SK-MEL-5 (cell line): ENCODE results near the gene CHMP5. TPM values are rescaled to one million over a fixed set of nuclear protein-coding genes. Genes with fewer than 3 reads are reported as not detected.
"Not testable (repeated sequence)": the region's sequence is repeated elsewhere in the genome, so short reads cannot be mapped to it uniquely, and the experiment has no call there.

Source experiments
- DNase-seq: peaks from one replicate; pipeline ENCODE4 v3.0.0-alpha.2; 2016; ENCODE audit warnings: low read depth, low spot score
- in situ Hi-C: cut with HindIII; loops from 2 replicates; pipeline ENCODE4 v1.10.0; 2016; ENCODE audit warnings: low sequenced_read_pairs, high pct_unique_total_duplicates, low pct_unique_long_range_greater_than_20kb
- total RNA-seq: library from RNA; depleted of rRNA; stranded (reverse); fragments of >200 nt; shearing (Covaris generic); gene quantifications from 2 replicates; pipeline ENCODE4 v1.2.3, GENCODE V29; 2014

CHMP5 gene
- total RNA-seq, 1 experiment from 2014 or later = 106 TPM

GRCh38 chr9:33294670-33295432, 30.0 kb downstream of the CHMP5 start:
- DNase-seq = no peak
- in situ Hi-C loops = no loop called here

DNA sequence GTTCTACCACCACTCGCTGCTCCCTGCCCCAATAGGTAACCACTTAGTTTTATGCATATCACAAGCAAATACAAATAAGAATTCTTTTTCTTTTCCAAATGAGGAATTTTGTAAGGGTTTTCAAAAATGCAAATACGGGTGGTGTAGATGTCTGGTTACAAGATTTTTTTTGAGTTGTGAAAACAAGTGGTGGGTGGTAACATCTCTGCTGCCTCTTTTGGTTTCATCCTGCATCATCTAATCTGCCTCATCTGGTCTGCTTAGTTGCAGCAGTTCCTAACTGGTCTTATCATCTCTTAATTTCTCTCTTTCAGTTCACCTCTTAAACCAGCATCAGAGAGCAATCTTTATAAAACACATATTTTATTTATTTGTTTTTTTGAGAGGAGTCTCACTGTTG, 30.7 kb downstream of the CHMP5 start:
- DNase-seq = no peak

GRCh38 chr9:33297432-33297831, 32.6 kb downstream of the CHMP5 start:
- peak; percentile 14 for DNase-seq
- in situ Hi-C loops = no loop called here

More for the DNA sequence above, 30.7 kb downstream of the CHMP5 start:
- in situ Hi-C loops = no loop called here

- DNase-seq = no peak
- in situ Hi-C loops = no loop called here
These were observed 35.7 kb downstream of the CHMP5 start for GRCh38 chr9:33300546-33300945.

GRCh38 chr9:33304362-33304761, 39.5 kb downstream of the CHMP5 start:
- DNase-seq = no peak
- in situ Hi-C loops = no loop called here

DNA sequence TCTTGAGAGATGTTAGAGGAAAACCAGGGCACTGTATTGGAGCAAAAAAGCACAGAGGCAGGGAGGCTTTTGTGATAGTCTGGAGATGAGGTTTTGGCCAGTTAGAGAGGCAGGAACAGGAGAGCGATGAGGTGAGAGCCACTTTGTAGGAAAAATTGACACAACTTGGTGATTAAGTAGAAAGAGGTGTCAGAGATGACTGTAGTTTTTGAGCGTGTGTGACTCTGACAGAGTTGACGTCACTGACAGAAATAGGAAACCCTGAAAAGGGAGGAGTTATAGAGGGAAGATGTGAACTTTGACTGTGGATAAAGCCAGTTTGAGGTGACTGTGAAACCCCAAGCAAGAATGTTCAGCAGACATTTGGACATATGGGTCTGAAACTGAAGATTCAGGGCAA, 41.2 kb downstream of the CHMP5 start:
- in situ Hi-C loops = no loop called here
- DNase-seq = no peak

GRCh38 chr9:33307067-33307466, 42.2 kb downstream of the CHMP5 start:
- in situ Hi-C loops = no loop called here
- DNase-seq = no peak

DNA sequence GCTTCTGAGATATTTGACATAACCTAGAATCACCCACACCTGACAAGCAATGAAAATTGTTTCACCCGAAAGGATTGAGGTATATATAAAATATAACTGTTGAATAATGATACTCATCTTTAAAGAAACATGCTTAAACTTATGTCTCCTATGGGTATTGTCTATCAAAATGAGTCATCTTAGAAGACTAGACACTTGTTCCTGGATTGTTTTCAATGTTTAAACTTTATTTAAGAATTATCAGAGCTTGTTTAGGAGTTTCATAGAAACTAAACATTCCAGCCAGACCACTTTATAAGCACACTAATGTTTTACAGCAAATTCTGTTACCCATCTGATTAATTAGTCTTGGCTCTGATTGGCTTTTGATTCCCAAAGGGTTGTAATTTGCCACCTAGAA, 45.1 kb downstream of the CHMP5 start:
- in situ Hi-C loops = no loop called here
- DNase-seq = no peak

GRCh38 chr9:33310748-33311147, 45.9 kb downstream of the CHMP5 start:
- no peak for DNase-seq
- in situ Hi-C loops = no loop called here

GRCh38 chr9:33311953-33312352, 47.1 kb downstream of the CHMP5 start:
- in situ Hi-C loops = no loop called here
- DNase-seq = no peak

DNA sequence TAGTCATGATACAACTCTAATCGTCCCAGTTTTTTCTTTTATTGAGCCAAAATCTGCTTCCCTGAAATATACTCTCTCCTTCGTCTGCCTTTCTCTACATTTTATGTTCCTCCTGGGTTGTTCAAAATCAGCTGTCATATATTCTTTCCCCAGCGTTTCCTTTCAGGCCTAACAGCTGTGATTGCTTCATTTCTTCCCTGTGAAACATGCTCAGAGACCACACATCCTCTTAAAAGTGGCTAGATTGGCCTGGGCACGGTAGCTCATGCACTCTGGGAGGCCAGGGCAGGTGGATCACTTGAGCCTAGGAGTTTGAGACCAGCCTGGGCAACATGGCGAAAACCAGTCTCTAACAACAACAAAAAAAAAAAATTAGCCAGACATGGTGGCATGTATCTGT, 50.5 kb downstream of the CHMP5 start:
- DNase-seq = no peak
- in situ Hi-C loops = no loop called here

GRCh38 chr9:33317136-33317535, 52.3 kb downstream of the CHMP5 start:
- DNase-seq, in situ Hi-C loops: not testable (repeated sequence)

DNA sequence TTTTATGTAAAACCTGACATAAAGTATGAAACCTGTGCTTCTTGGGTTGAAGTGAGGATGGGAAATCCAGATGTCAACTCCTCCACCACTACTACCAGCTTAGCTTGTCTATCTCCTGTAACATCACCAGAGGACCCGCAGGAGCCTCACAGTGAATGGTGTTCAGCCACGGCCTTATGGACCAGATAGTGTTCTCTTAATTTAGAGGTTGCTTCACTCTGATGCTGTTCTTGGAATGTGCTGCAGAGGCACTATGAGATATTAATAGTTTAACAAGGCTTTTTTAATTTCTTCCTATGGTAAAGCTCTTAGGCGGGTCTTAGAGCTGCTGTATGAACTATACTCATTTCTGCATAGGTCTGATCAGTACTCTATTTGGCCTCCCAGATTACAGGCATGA, 53.4 kb downstream of the CHMP5 start:
- DNase-seq = no peak
- in situ Hi-C loops = no loop called here

- no peak for DNase-seq
- in situ Hi-C loops = no loop called here
These were observed 53.9 kb downstream of the CHMP5 start for GRCh38 chr9:33318781-33319180.

DNA sequence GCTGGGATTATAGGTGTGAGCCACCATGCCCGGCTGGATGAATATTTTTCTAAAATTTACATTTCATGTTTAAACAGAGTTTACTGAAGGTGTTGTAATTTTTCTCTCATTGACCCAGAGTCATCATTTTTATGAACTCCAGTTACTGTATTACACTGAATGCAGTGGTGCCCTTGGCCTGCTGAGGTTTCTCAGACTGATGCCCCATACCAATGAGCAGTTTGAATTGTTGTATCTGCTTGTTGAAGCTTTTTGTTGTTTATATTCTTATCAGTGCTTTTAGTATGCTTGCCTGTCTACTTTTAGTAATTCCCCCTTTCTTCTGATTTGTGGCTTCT, 55.4 kb downstream of the CHMP5 start:
- DNase-seq = no peak
- in situ Hi-C loops = no loop called here

DNA sequence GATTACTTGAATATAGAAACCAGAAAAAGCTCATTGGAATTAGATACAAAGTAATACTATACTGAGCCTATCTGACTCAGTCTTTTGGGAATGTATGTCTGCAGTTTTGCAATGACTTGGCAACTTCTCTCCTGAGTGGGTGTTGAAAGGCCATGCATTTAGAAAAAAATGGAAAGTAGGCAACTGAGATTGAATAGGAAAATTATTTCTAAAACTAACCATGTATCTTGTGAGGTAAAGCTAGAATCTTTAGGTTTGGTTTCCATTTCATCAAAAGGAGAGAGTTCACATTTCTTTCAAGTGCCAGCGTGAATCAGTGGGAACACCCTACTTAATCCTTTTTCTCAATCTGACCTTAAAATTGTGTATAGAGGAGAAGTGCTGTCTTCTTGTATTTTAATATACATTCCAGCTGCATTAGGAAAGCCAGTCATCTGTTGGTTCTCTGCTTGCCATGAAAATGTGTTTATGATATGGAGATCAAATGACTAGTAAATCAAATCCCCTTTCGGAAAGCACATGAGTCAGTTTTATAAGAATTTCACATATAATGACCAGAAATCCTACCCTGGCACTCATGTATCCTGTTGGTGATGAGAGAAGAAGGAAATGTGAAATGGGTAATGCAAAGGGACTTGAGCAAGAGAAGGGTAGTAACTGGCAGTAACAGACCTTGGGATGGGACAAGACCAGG, 55.9 kb downstream of the CHMP5 start:
- no peak for DNase-seq

GRCh38 chr9:33329117-33329563, 64.3 kb downstream of the CHMP5 start:
- in situ Hi-C loops = no loop called here
- DNase-seq = peak; percentile 37

More for the DNA sequence above, 55.9 kb downstream of the CHMP5 start:
- in situ Hi-C loops = no loop called here

- no peak for DNase-seq
These were observed 65.1 kb downstream of the CHMP5 start for GRCh38 chr9:33329979-33330378.

GRCh38 chr9:33331377-33331891, 66.6 kb downstream of the CHMP5 start:
- in situ Hi-C loops = no loop called here
- DNase-seq = no peak

More at GRCh38 chr9:33329979-33330378, 65.1 kb downstream of the CHMP5 start:
- in situ Hi-C loops = no loop called here
